Neural cell (in vitro differentiated cells): ENCODE results near the gene TFRC. TPM values are rescaled to one million over a fixed set of nuclear protein-coding genes. Genes with fewer than 3 reads are reported as not detected.
"Not testable (repeated sequence)": the region's sequence is repeated elsewhere in the genome, so short reads cannot be mapped to it uniquely, and the experiment has no call there.

Experiments used
- H2AFZ ChIP-seq: fragments of 200-600, 300-800 bp; sonication (generic), shearing (Covaris generic); 2 replicates; pipeline ENCODE4 v1.6.0; 2014; ENCODE audit warnings: low read depth, mild to moderate bottlenecking, antibody characterized with exemption, low read length, moderate library complexity
- H3F3A ChIP-seq: fragments of 200-600 bp; shearing (Covaris generic); 2 replicates; pipeline ENCODE4 v1.6.1; 2016; ENCODE audit warnings: mild to moderate bottlenecking, moderate library complexity, mixed read lengths, antibody characterized with exemption, low read length; ENCODE audit not compliant: insufficient read depth, poor library complexity, severe bottlenecking
- H3K27ac ChIP-seq: fragments of 200-600, 300-800 bp; sonication (generic), shearing (Covaris generic); 2 replicates; pipeline ENCODE4 v1.5.1; 2014; ENCODE audit warnings: mild to moderate bottlenecking, low read length, moderate library complexity
- H3K27me3 ChIP-seq: fragments of 300-800, 200-600 bp; sonication (generic), shearing (Covaris generic); 2 replicates; pipeline ENCODE4 v1.6.0; 2014; ENCODE audit warnings: mild to moderate bottlenecking, low read depth, low read length, moderate library complexity; ENCODE audit not compliant: insufficient read depth
- H3K36me3 ChIP-seq: fragments of 300-800, 200-600 bp; sonication (generic), shearing (Covaris generic); 2 replicates; pipeline ENCODE4 v1.5.1; 2014; ENCODE audit warnings: mild to moderate bottlenecking, antibody characterized with exemption, low read length, moderate library complexity; ENCODE audit not compliant: insufficient read depth
- H3K4me2 ChIP-seq: fragments of 300-800, 200-600 bp; sonication (generic), shearing (Covaris generic); 2 replicates; pipeline ENCODE4 v1.6.0; 2014; ENCODE audit warnings: mild to moderate bottlenecking, low read length
- H3K4me3 ChIP-seq: fragments of 300-800, 200-600 bp; sonication (generic), shearing (Covaris generic); 2 replicates; pipeline ENCODE4 v1.5.1; 2014; ENCODE audit warnings: mild to moderate bottlenecking, low read length, moderate library complexity
- H3K79me2 ChIP-seq: fragments of 200-600 bp; shearing (Covaris generic); replicated peaks from 2 replicates; pipeline ENCODE4 v1.6.0; 2014; ENCODE audit warnings: mild to moderate bottlenecking, low read length, moderate library complexity; ENCODE audit not compliant: insufficient read depth
- H3K9ac ChIP-seq: fragments of 300-800, 200-600 bp; sonication (generic), shearing (Covaris generic); 2 replicates; pipeline ENCODE4 v1.6.1; 2016; ENCODE audit warnings: mild to moderate bottlenecking, low read length, mixed read lengths
- H3K9me2 ChIP-seq: fragments of 200-600 bp; shearing (Covaris generic); 2 replicates; pipeline ENCODE4 v1.6.1; 2016; ENCODE audit warnings: mild to moderate bottlenecking, low read length, mixed read lengths; ENCODE audit not compliant: insufficient read depth
- H3K9me3 ChIP-seq: fragments of 200-600, 300-800 bp; sonication (generic), shearing (Covaris generic); 2 replicates; pipeline ENCODE4 v1.6.1; 2016; ENCODE audit warnings: mild to moderate bottlenecking, mixed run types, low read length, moderate library complexity, mixed read lengths
- H4K20me1 ChIP-seq: fragments of 200-600 bp; shearing (Covaris generic); 2 replicates; pipeline ENCODE4 v1.6.1; 2016; ENCODE audit warnings: mild to moderate bottlenecking, mixed run types; ENCODE audit not compliant: insufficient read depth
- CTCF ChIP-seq: fragments of 450-650 bp; IDR thresholded peaks from 2 replicates; pipeline ENCODE4 v1.5.1; 2014; ENCODE audit warnings: antibody characterized with exemption, mild to moderate bottlenecking, moderate library complexity; ENCODE audit not compliant: poor library complexity, severe bottlenecking
- EP300 ChIP-seq: fragments of 450-650 bp; conservative IDR thresholded peaks from 2 replicates; pipeline ENCODE4 v1.6.1; 2014; ENCODE audit warnings: antibody characterized with exemption, mild to moderate bottlenecking, moderate library complexity; ENCODE audit not compliant: poor library complexity, severe bottlenecking
- EZH2 ChIP-seq: fragments of 200-600, 300-800 bp; shearing (Covaris generic), sonication (generic); IDR thresholded peaks from 2 replicates; pipeline ENCODE4 v1.6.1; 2014; ENCODE audit warnings: antibody characterized with exemption, low read length, borderline replicate concordance, mild to moderate bottlenecking; ENCODE audit not compliant: insufficient read depth, poor library complexity, severe bottlenecking
- MXI1 ChIP-seq: fragments of 450-650 bp; conservative IDR thresholded peaks from 2 replicates; pipeline ENCODE4 v1.6.1; 2014; ENCODE audit warnings: antibody characterized with exemption, mild to moderate bottlenecking; ENCODE audit not compliant: poor library complexity, severe bottlenecking
- POLR2AphosphoS5 ChIP-seq: IDR thresholded peaks from 2 replicates; pipeline ENCODE4 v1.6.1; 2012
- RAD21 ChIP-seq: fragments of 450-650 bp; conservative IDR thresholded peaks from 2 replicates; pipeline ENCODE4 v1.6.1; 2014; ENCODE audit warnings: antibody characterized with exemption, mild to moderate bottlenecking, moderate library complexity
- REST ChIP-seq: IDR thresholded peaks from 2 replicates; pipeline ENCODE4 v1.6.1; 2012; ENCODE audit warnings: borderline replicate concordance
- SMC3 ChIP-seq: fragments of 450-650 bp; conservative IDR thresholded peaks from 2 replicates; pipeline ENCODE4 v1.6.1; 2014; ENCODE audit warnings: antibody characterized with exemption, mild to moderate bottlenecking, moderate library complexity; ENCODE audit not compliant: poor library complexity
- TAF1 ChIP-seq: IDR thresholded peaks from 2 replicates; pipeline ENCODE4 v1.6.1; 2012; ENCODE audit warnings: low read depth
- polyA plus RNA-seq: library from polyadenylated mRNA; depleted of rRNA; stranded (reverse); fragments of >200 nt; gene quantifications from 2 replicates; pipeline ENCODE4 v1.2.3, GENCODE V29; 2014

The TFRC gene
- polyA plus RNA-seq, 1 donor from 2014 or later: 82.7 TPM

- TF ChIP-seq TAF1 (no peak), POLR2AphosphoS5 (no peak), EZH2 (no peak), RAD21 (no peak)
- Histone ChIP-seq H2AFZ (no peak overlapping the region), H3K27me3 (no peaks in the 10 kb centered on the region), H3K36me3 (no peaks in the 10 kb centered on the region), H3K79me2 (no peaks in the 10 kb centered on the region), H3K9me3 (no peaks in the 10 kb centered on the region), H3K4me3 (no peak overlapping the region), H3K9ac (no peak overlapping the region), H3F3A (no peaks in the 10 kb centered on the region), H3K9me2 (no peaks in the 10 kb centered on the region), H3K4me2 (no peak overlapping the region), H4K20me1 (no peaks in the 10 kb centered on the region), H3K27ac (no peak overlapping the region)
Observed at GRCh38 chr3:196111939-196112386, 30.1 kb upstream of the TFRC start.

GRCh38 chr3:196108075-196108743 lies 26.3 kb upstream of the TFRC start:
- no peak overlapping the region for H3K4me2 ChIP-seq
- H3K36me3 ChIP-seq: no peaks in the 10 kb centered on the region
- no peak overlapping the region for H3K4me3 ChIP-seq
- H2AFZ ChIP-seq: no peak overlapping the region
- no peaks in the 10 kb centered on the region for H3K27me3 ChIP-seq
- H3K9me3 ChIP-seq: no peaks in the 10 kb centered on the region
- no peaks in the 10 kb centered on the region for H3F3A ChIP-seq
- no peaks in the 10 kb centered on the region for H4K20me1 ChIP-seq
- no peaks in the 10 kb centered on the region for H3K79me2 ChIP-seq
- TF ChIP-seq REST: no peak
- TF ChIP-seq RAD21: no peak
- no peak for TF ChIP-seq EP300
- TF ChIP-seq MXI1: no peak
- no peak for TF ChIP-seq TAF1
- no peak for TF ChIP-seq SMC3
- TF ChIP-seq CTCF: no peak
- TF ChIP-seq POLR2AphosphoS5: no peak
- H3K9me2 ChIP-seq: no peaks in the 10 kb centered on the region
- no peak overlapping the region for H3K27ac ChIP-seq
- no peak overlapping the region for H3K9ac ChIP-seq

GRCh38 chr3:196104707-196105106 lies 22.8 kb upstream of the TFRC start:
- H3K79me2 ChIP-seq, H3F3A ChIP-seq, H3K36me3 ChIP-seq, H3K9ac ChIP-seq, H2AFZ ChIP-seq, H3K9me2 ChIP-seq, H3K4me3 ChIP-seq, H3K9me3 ChIP-seq, H3K27me3 ChIP-seq, H3K27ac ChIP-seq, H3K4me2 ChIP-seq, H4K20me1 ChIP-seq: not testable (repeated sequence)

GRCh38 chr3:196098365-196098980 lies 16.6 kb upstream of the TFRC start:
- not testable (repeated sequence) for H3K36me3 ChIP-seq, H3K9ac ChIP-seq, H3K4me3 ChIP-seq, H3F3A ChIP-seq, H2AFZ ChIP-seq, H3K4me2 ChIP-seq, H4K20me1 ChIP-seq, H3K9me2 ChIP-seq, H3K9me3 ChIP-seq, H3K79me2 ChIP-seq, H3K27me3 ChIP-seq, H3K27ac ChIP-seq
